DMS 273 treated with DMSO at 0.1 percent for 48 hours (cell line): ENCODE results near the gene FRS3.

ENCODE experiments used
- DNase-seq: peaks from one replicate; lab custom pipeline; 2025; lab: John Stamatoyannopoulos, UW

FRS3 gene

DNA sequence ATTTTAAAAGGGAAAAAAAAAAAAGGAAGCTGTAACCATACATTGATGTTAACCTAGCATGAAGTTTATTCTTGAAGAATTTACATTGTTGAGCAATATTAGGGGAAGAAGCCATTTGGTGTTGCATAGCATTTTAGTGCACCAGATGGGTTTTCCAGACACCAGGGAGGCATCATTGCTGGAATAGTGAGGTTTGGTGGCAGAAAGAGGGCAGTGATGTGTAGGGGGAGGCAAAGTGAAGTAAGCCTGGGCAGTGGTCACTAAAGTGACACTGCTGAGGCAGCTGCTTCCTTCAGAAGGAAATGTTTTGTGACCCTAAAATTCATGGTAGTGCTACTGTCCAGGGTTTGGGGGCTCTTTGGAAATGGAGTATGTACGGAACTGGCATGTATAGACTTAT, 10.3 kb upstream of the FRS3 start:
- no peak for DNase-seq

- no peak for DNase-seq
These were observed 9.7 kb upstream of the FRS3 start for GRCh38 chr6:41789390-41789724.

DNA sequence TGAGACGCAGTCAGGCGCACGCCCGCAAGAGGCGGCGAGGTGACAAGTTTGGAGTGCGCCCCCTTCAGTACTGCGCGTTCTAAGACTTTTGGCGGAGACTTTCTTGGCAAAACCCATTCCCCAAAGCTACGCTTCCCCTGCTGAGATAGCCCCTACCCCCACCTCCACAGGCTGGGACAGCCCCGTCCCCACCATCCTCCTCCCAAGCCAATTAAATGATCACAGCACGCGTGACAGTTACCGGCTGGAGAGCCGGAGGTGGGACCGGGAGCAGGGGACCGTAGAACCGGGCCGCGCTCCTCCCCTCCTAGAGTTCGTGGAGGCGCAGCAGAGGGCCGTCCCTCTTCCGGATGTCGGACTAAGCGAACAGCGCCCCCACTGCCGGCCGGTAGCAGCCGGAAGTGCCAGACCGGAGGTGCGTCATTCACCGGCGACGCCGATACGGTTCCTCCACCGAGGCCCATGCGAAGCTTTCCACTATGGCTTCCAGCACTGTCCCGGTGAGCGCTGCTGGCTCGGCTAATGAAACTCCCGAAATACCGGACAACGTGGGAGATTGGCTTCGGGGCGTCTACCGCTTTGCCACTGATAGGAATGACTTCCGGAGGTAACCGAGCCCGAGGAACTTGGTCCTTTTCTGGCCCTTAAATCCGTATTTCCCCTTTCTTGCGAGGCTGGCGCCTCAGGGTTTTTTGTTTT, 7.7 kb upstream of the FRS3 start, which contains the start of gene TOMM6:
TSS of gene TOMM6 (plus strand) at position 476 of the 699 bp plus-strand sequence. CDS start at position 480, 4 bp downstream.
- DNase-seq, result peak; percentile 82

DNA sequence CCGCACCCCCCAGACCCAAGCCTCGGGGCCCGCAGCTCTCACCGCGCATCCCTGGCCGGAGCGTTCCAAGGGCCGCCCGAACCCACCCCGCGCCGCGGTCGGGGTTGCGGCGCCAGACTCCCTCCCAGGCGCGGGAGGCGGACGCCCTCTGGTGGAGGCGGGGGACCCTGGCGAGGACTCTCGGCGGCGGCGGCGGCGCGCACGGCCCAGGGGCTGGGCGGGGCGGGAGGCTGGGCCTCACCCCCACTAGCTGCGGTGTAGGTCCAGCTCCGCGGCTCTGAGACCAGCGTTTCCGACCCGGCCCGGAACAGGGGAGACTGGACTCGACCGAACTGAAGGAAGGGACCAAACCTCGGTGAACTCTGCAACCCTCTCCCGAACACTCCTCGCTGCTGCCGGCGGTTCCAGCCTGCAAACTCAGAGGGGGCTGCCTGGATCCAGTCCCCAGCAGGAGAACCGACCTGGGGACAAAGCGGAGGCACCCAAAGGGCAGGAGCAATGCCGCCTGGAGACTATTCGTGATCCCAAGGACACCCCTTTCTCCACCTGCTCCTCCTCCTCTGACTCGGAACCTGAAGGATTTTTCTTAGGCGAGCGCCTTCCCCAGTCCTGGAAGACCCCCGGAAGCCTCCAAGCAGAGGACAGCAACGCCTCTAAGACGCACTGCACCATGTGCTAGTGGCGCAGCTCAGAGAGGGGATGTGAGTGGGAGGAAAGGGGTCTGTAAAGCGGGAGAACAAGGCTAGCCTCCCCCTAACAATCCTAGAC, 6.9 kb upstream of the FRS3 start:
- peak; percentile 54 for DNase-seq

GRCh38 chr6:41785689-41786450, 6.2 kb upstream of the FRS3 start:
- no peak for DNase-seq

GRCh38 chr6:41785254-41785653, 5.6 kb upstream of the FRS3 start:
- DNase-seq, result no peak

- DNase-seq, result no peak
These were observed 5.0 kb upstream of the FRS3 start for GRCh38 chr6:41784581-41785171.

DNA sequence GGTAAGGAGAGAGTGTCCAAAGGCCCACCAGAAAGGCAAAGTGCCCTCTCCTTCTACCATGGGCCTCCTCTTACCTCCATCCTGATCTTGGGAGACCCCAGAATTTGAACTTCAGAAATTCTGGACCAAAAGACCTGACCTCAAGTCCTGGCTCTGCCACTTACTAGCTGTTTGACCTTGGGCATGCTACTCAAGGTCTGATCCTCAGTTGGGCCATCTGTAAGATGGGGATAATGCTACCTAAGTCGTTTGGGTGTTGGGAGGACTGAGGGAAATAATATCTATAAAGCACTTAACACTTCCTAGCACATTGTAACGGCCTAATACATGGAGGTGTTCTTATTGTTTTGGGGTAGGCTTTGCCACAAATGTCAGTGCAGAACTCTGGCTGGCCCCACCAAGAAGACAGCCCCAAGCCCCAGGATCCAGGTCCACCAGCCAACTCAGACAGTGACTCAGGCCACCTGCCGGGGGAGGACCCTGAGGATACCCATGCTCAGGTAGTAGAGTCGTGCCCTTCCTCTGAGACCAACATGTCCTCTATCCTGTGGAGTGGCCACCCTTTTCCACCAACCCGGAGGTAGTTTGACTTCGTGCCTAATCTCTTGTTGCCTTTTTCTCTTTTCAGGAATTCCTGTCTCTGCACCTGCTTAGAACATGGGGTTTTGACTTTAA, 3.5 kb upstream of the FRS3 start:
- no peak for DNase-seq

GRCh38 chr6:41781366-41781730, 1.6 kb upstream of the FRS3 start:
- DNase-seq, result no peak

- DNase-seq, result peak; percentile 5
These were observed 1.1 kb upstream of the FRS3 start, which contains the start of gene PRICKLE4 for GRCh38 chr6:41780551-41781365. Gene PRICKLE4, plus strand, starts transcription at chr6:41780782. Its CDS starts 2,692 bp downstream, at chr6:41783474.

GRCh38 chr6:41779336-41779735, 364 bp downstream of the FRS3 start:
- no peak for DNase-seq

GRCh38 chr6:41778895-41779294, 805 bp downstream of the FRS3 start:
- DNase-seq, result no peak

DNA sequence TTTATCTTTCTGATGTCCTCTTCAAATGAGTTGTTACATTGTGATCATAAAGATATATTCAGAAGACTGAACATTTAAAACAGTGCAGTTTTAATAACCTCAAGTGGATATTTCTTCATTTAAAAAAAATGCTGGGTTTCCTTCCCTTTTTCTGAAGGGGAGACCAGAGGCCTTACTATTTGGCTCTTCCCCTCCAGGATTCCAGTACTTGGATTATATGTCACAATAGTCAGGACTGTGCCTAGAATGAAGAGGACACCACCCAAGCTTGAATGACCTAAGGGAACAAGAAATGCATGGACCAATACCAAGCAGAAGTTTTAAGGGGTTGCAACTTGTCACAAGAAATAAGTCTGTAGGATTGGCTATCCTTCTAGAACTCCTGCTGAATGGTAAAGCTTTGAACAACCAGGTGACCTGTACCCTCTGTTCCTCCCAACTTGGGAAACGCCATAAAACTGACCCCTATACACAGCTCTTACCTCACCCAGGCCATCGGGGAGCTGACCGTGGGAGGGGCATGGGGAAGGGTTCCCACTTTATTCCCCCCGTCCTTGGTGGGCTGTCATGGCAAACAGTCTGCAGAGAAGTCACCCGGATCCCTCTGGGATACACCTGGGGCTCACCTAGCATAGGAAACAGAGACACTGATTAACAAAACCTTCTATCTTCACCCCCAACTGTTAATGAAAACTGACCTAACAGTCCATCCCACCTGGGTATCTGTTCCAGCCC, 2.0 kb downstream of the FRS3 start:
- DNase-seq, result no peak

DNA sequence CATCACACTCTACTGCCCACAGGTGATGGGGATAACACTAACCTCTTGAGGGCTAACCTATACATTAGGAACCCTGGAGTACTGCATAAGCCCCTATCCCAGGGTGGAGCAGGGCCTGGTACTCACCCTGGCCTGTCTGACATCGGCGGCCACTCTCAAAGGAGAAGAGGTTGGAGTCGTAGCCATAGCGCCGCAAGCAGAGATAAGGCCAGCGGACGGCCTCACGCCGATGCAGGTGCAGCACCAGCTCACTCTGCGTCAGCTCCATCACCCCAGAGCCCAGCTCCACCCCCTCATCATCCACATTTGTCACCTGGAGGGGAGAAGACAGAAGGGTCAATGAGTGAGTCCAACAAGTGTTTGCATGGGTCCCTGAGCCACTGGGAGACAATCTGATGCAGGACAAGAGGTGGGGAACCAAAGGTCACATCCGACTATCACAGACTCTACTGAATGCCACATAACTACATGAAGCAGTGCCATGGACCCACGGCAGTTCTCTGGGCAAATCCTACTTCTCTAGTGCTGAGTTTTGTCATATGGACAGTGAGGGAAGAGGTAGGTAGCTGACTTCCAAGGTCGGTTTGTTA, 4.3 kb downstream of the FRS3 start:
- DNase-seq, result no peak

DNA sequence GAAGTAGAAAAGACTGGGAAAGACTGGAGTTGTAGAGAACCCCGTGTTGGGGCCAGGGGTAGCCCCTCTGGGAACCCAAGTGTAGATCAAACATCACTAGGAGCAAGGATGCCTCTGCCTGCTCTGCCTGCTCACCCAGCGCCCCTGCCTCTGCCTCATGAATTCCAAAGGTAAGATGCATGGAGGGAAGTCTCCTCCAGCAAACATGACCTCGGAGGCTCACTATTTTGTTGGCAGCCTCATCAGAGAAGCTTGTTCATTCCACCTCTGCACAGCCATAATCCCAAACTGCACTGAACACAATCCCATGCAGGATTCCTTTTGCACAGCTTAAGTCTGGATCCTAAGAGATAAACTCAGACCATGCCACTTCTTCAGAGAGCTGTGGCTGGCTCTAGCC, 4.9 kb downstream of the FRS3 start:
- no peak for DNase-seq

DNA sequence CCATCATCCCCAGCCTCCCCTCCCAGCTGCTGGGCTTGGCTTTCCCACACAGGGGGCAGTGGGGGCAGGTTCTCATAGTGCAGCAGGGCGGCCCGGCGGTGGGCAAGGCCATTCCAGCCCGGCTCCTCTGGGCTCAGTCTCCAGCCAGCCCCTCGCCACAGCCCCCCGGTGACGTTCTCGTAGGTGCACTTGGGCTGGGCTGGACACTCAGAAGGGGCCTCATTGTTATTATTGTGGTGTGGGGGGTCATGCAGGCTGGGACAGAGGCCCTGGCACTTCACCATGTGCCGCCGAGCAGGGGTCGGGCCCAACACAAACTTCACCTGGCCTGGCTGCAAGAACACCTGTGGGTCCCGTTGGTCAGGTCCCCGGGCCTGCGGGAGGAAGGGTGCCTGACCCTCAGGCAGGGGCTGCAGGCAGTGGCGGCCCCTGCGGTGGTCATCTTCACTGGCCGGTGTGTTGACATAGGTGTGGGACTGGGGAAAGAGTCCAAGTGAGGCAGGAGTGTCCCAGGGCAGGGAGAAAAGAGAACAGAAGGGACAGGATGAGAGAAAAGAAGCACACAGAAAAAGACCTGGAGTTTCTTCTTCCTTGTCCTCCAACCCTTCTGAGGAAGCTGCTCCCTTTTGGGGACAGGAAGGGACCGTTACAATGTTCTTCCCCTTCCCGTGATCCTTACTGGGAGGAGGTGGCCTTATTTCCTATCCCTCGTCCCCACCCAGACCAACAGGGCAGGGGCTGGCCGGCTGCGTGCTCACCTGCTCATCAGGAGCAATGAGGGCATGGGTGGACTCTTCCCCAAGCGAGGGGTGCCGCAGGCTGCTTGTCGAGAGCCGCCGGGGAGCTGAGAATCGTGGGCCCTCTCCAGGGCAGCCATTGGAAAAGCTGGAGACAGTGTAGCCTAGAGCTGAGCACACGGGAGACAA, 8.4 kb downstream of the FRS3 start:
- no peak for DNase-seq

- DNase-seq, result no peak
These were observed 9.2 kb downstream of the FRS3 start for GRCh38 chr6:41770381-41771057.

GRCh38 chr6:41769376-41769775, 10.3 kb downstream of the FRS3 start:
- no peak for DNase-seq
